ENCODE results near the gene ATP8A2.
"Not testable (repeated sequence)": the region's sequence is repeated elsewhere in the genome, so short reads cannot be mapped to it uniquely, and the experiment has no call there.

Gene ATP8A2
- 0.70 to 1.4 reads per million in 2 donors for total RNA-seq

DNA sequence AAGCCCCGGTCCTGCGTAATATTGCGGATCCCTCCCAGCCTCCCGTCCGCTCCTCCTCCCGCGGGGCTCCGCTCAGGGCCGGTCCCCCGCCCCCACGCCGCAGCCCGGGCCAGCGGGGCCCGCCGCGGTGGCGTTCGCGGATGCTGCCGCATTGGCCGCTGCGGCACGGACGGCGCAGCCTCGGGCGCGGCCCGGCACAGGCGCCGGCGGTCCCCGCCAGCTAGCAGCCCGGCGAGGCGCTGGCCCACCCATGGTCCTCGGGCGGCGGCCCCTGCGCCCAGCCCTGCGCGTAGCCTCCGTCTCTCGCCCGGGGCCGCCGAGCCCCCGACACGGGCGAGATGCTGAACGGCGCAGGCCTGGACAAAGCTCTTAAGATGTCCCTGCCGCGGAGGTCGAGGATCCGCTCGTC is at the start of gene ATP8A2:
Gene ATP8A2, plus strand, starts transcription at position 100 of the 409 bp plus-strand sequence. Its CDS starts 239 bp downstream, at position 339.
- DNase-seq = no peak

DNA sequence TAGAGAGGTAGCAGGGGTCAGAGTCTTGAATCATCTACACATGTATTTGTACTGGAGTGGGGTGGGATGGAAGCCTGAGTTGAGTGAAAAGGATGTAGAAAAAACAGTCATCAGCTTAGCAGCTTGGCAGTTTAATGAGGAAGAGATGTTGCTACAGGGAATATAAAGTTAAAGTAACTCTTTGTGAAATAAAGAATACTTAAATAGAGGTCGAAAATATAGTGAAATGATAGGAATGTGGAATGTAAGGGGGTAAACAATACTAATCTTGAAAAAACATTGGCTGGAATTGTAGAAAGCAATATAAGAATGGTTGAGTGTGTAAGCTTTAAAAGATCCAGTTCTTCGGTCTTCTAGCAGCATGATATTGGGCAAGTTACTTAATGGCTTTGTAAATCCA is 47.7 kb upstream of the ATP8A2 start:
- DNase-seq = no peak

DNA sequence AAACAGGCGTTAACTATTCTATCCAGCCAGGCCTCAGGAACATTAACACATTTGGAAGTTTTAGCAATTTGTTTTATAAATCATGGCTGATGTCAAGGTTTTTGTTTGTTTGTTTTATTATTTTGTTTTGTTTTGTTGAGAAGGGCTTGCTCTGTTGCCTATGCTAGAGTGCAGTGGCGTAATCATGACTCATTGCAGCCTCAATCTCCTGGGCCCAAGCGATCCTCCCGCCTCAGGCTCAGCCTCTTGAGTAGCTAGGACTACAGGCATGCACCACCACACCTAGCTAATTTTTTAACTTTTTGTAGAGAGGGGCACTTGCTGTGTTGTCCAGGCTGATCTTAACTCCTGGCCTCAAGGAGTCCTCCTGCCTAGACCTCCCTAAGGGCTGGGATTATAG is 42.1 kb upstream of the ATP8A2 start:
- DNase-seq = no peak

DNA sequence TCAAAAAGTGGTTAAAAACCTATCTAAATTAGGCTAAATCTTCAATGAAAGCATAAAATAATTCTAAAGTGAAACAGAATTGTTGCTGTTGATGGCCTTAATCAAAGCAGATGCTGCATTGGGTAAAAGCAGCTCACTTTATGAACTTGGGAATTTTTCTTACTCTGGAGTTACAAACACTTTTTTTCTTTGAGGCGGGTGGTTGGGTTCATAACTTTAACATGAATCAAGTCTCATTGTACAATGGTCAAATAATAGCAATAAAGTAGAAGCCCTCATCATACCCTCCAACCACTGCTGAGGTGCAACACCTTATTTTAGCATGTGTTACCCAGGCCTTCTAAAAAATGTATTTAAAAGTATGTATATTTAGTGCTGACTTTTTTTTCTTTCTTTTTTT is 41.2 kb upstream of the ATP8A2 start:
- no peak for DNase-seq

DNA sequence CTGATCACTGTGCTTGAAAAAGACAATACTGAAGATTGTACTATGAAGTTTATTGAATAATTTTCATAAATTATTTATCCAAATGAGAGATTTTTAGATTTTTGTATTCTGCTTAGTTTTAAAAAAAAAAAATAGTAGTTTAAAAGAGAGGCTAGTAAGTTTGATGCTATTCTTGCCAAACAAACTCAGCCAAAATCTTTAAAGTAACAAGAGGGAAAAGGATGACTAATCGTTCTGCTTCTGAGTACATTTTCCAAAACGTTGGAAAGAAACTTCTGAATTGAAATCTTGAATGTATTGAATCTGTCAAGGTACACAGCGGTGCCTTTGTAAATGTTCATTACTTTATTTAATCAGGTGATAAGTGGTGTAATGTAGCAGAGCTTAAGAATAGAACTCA is 35.9 kb upstream of the ATP8A2 start:
- DNase-seq = no peak

DNA sequence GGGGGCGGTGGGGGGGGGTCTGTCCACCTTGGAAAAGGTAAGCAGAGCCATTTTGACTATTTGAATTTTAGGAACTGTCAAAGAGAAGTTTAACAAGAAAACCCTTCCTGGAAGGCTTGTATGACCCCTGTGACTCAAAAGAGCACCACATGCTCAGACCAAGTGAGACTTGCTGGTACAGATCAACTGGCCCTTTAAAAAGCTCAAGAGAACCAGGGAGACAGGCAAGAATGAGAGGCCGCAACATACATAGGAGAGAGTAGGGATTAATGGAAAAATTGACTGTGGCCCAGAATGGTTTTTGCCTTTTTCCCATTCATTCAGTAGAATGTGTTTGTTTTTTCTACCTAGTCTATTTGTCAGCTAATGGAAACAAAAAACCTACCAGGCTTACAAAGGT is 26.2 kb upstream of the ATP8A2 start:
- DNase-seq = no peak

DNA sequence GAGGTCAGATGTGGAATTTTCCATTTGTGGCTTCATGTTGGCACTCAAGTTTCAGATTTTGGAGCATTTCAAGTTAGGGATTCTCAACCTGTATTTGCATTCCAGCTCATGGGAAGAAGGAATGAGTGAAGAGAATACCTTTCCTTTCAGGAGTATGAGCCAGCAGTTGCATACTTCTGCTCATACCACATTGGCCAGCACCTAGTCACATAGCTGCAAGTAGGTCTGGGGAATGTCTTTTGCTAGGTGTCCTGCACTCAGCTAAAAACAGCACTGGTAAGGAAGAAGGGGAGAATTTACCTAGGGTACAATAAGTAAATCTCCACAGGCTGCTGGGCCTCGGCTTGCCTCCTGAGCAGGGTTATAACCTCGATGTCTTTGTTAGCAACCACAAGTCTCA is 24.6 kb upstream of the ATP8A2 start:
- DNase-seq = no peak

DNA sequence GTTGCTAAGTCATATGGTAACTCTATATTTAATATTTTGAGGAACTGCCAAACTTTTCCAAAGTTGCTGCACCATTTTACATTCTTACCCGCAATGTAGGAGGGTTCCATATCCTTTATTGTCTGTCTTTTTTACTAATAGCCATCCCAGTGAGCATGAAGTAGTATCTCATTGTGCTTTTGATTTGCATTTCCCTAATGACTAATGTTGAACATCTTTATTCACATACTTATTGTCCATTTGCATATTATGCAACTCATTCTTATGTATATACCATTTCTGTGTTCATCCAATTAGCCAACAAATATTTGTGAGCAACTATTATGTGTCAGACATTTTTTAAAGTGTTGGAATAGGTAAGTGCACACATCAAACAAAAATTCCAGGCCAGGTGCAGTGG is 20.4 kb upstream of the ATP8A2 start:
- DNase-seq = no peak

DNA sequence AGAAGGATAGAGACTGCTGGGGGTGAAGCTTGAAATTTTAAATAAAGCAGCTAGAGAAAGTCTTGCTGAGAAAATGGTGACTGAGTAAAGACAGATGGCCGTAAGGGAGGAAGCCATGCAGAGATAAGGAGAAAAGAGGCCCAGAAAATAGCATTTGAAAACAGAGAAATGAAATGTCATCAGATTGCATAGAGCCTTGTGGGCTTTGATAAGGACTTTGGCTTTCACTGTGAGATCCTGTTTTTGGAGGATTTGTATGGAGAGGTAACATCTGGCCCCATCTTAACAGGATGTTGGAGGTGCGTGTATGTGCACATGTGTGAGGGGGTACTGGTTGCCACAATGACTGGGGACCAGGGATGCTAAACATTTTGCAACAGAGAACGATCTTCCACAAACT is 19.5 kb upstream of the ATP8A2 start:
- no peak for DNase-seq

DNA sequence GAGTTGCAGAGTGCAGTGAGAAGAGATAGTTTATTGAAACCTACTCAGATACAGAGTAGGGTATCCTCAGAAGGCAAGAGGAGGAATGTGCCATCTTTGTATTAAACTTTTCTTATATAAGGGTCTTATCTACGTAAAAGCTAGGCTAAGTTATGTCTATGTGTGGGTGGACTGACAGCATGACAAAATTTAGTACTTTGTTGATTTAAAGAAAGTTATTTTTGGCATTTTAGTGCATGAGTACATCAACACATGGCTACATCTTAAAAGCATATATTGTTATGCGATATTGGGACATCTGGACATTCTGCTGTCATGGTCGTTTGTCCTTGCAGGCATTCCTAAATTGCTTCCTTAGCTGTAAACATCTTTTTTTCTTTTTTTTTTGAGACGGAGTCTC is 19.0 kb upstream of the ATP8A2 start:
- DNase-seq = no peak

DNA sequence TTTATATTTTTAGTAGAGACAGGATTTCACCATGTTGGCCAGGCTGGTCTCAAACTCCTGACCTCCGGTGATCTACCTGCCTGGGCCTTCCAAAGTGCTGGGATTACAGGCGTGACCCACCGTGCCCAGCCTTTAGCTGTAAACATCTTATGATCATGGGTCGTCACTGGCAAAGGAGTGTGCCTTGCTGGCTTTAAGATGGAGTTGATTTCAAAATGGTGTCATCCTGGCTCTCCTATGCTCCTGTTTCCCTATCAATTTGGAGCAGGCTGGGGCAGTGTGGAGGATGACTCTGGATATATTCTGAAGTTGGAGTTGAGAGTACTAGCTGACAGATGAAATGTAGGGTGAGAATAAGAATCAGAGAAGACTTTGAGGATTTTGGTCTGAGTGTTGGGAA is 18.4 kb upstream of the ATP8A2 start:
- DNase-seq = no peak

DNA sequence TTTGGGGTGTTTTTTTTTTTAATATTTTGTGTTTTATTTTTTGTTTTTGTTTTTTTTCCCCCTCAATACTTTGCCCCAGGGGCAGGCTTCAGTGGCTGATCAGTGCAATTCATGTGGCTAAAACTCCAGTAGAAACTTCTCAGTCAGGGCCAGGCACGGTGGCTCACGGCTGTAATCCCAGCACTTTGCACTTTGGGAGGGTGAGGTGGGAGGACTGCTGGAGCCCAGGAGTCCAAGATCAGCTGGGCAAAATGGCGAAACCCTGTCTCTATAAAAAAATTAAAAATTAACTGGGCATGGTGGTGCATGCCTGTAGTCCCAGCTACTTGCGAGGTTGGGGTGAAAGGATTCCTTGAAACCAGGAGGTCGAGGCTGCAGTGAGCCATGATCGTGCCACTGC is 17.4 kb upstream of the ATP8A2 start:
- DNase-seq = no peak

DNA sequence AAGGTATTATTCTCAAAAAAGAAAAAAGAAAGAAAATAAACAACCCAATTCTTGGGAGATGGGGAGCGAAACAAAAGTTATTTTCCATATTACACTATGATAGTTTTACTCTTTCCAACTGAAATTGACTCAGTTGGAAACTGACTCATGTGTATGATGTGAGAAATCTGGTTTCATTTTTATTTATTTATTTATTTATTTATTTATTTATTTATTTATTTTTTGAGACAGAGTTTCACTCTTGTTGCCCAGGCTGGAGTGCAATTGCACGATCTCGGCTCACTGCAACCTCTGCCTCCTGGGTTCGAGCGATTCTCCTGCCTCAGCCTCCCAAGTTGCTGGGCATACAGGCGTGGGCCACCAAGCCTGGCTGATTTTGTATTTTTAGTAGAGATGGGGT is 11.3 kb upstream of the ATP8A2 start:
- not testable (repeated sequence) for DNase-seq

DNA sequence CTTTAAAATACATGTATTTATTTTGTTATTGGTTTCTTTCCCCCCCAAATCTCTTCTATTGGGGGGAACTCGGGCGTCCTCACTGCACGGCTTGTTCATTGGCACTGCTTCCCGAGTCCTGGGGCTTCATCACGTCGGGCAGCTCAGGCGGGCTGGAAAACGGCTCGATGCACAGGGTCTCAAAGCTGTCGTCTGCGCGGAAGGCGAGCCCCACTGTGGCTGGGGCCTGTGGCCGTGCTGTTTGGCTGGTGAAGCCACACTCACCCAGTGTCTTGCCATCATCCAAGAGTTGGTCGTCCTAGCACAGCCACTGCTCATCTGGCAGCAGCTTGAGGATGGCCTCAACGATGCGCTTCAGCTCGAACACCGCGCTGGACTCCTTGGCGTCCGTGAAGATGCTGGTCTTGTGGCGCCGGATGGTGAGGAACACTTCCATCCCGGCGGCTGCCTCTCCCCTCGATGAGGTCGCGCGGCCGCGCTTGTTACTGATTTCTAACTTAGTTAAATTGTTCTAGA is 6.0 kb upstream of the ATP8A2 start:
- DNase-seq = no peak

DNA sequence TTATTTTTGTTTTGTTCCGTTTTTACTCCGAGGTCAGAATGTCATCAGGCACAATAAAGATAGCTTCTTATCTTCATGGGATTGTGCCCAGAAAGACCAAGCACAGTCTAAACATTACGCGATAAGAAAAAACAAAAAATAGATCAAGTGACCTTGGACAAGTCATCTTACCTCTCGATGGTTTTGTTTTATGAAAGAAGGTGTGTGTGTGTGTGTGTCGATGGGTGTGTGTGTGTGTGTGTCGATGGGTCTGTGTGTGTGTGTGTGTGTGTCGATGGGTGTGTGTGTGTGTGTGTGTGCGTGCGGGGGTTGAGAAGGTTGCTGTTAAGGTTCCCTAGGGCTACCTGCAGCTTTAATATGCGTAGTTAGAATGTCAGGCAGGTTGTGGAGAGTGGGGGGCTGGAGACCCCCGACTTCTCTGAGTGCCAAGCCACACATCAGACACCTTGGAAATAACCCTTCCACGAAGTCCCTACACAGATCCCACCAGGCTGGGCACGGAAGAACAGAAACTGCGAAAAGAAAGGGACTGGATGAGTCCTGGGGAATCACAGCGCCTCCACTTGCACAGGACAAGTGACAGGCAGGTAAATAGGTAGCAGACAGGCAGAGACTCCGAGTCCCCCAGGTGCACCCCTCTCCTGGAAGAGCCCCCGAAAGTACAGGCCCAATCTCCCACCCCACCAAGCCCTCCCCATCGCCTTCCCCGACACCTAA is 458 bp upstream of the ATP8A2 start:
- DNase-seq = no peak

DNA sequence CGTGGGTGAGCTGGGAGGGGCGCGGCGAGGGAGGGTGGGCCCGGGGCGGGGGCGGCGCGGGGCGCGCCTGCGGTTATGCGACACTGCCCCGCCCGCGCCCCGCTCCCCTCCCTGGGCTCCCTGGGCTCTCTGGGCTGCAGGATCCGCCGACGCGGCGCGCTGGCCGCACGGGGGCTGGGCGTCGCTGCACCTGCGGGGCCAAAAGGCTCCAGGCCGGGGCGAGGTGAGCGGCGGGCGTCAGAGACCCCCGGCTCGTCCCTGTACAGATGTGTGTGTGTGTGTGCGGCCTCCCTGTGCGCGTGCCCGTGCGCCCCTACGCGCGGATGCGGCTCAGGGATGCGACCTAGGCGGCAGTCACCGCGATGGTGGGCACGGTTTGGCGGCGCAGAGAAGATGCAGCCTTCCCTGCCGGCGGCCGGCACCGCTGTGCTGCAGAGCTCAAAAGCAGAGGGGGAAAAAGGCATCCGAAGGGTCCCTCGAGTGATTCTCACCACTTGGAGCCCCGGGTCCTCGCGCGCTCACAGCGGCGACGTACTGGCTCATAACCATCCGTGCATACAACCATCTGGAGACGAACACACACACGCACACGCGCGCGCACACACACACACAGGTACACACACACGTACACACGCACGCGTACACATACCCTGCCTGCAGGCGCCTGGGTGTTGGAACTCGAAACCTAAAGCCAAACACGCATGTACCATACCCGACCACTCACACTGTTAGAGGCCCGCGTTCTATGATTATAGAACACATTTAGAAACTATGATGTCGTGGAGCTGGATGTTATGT is 709 bp downstream of the ATP8A2 start:
- no peak for DNase-seq

DNA sequence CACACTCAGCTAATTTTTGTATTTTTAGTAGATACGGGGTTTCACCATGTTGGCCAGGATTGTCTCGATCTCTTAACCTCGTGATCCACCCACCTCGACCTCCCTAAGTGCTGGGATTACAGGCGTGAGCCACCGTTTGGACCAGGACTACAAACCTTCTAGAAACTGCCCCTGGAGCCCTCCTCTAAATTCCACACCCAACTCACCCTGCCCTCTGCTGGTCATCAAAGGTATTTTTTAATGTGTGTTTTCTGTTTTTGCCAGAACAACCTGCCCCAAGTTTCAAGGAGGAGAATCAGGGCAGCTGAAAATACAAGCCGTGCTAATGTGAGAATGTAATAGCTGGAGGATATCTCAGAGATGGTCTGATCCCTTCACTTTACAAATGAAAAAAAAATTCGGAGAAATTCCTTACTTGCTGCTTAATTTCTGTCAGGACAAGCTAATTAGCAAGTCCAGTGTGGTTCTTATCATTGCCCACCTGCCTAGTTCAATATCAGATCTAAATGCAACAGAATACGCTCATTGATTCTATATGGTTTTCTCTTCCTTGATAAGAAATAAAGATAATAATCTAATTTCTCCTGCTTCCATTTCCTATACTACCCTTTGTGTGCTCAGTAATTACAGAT is 4.1 kb downstream of the ATP8A2 start:
- peak; percentile 6 for DNase-seq

DNA sequence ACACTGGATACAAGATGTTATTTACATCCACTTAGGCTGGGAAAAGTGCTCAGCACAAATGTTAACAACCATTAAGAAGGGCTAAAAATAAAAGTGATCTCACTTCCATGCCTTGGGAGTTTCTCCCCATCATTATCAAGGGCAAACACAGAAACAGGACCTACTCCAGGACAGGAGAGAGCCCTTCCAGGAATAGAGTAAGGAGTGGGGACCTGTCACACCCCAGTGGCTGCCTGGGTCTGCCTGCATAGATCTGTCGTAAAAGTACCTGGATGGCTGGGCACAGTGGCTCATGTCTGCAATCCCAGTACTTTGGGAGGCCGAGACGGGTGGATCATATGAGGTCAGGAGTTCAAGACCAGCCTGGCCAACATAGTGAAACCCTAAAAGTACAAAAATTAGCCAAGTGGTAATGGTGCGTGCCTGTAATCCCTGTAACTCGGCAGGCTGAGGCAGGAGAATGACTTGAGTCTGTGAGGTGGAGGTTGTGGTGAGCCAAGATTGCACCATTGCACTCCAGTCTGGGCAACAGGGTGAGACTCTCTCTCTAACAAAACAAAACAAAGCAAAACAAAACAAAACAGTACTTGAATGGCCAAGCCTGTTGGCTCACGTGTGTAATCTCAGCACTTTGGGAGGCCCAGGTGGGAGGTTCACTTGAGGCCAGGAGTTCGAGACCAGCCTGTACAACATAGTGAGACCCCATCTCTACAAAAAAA is 5.6 kb downstream of the ATP8A2 start:
- no peak for DNase-seq

DNA sequence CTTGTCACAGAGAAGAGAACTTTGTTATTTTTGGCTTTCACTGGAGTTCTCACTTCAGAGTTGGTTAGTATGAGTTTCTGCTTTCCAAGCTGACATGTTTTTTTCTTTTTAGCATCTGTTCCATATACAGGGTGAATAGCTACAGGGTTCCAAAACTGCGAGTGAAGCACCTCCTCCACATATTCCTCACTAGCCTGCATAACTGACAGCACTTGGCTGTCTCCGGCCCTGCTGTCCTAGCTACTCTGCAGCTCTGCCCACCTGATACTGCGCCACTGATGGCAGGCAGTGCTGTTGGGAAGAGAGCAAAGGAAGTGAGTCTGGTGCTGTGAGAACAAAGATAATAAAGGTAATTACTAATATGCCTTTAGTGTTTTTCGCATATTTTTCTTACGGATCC is 6.8 kb downstream of the ATP8A2 start:
- DNase-seq = no peak

DNA sequence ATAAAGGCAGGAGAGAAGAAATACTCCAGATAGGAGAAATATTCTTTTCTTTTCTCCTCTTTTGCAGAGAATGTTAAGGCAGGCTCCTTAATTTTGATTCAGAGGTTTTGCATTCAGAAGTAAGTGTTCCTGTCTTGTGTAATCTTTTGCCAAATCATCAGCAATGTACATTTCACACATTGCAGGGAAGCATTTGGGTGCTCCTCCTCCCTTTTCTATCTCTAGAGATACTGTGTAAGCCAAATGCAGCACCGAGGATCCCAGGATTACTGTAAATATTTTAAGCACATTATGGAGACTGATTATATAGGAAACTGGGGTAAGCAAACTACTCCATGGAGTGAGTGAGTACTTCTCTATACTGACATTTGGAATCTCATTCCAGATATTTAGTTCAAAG is 7.2 kb downstream of the ATP8A2 start:
- DNase-seq = no peak

DNA sequence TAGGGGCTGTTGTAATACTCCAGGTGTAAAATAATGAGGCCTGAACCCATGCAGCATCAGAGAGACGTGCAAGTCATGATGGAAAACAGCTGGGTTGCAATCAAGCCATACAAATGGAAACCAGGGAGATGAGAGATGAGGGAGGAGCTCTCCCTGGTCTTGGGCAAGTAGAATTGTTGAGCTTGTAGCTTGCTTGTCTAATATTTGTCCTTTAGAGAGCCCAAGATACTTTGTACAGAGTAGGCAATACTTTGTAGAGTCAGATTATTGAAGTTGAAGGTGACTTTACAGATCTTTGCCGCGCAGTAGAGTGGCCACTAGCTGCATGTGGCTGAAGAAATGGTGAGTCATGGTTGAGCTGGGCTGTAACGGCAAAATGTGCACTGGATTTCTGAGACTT is 8.3 kb downstream of the ATP8A2 start:
- no peak for DNase-seq

DNA sequence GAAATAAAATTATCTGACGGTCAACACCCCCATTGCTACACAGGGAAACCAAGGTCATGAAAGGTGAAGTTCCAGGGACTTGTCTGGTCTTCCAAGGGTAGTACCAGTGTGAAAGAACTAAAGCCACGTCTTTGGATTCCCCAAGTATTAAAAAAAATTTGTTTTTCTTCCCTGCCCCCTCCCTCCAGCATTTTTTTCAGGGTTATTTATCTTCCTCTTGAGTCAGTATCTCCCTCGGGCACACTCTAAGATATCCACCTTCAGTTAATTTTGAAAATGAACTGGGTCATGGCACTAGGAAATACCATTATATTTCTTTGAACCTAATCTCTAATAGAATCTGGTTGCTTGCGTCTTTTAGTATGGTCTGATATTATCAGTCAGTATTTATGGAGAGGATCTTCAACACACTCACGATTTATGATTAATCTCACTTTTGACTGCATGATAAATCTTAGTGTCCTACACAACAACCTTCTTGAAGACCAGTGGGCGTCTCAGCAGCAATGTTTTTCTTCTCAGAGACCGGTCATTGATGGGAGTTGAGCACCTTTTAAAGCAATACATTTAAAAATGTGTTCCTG is 9.1 kb downstream of the ATP8A2 start:
- no peak for DNase-seq
